ENCODE measurements around the gene YARS1.

DNA sequence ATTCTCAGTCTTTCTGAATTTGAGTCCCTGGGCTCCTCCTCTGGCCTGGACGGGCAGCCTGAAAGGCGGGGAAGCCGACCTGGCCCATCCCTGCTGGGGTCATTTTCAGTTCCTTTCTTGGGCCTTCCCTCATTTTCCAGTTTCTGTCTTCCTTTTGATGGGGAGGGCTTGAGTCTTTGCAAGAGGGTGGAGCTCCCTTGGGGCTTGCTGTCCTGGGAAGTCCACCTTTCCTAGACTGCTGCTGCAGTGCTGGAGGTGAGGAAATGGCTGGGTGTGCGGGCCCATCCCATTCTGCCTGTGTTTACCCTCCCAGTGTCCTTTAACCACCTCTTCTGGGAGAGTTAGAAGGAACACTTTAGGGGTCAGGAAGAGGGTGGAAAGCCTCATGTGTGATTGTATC lies 74.2 kb downstream of the YARS1 start:
- TF ChIP-seq, protein P1, sequence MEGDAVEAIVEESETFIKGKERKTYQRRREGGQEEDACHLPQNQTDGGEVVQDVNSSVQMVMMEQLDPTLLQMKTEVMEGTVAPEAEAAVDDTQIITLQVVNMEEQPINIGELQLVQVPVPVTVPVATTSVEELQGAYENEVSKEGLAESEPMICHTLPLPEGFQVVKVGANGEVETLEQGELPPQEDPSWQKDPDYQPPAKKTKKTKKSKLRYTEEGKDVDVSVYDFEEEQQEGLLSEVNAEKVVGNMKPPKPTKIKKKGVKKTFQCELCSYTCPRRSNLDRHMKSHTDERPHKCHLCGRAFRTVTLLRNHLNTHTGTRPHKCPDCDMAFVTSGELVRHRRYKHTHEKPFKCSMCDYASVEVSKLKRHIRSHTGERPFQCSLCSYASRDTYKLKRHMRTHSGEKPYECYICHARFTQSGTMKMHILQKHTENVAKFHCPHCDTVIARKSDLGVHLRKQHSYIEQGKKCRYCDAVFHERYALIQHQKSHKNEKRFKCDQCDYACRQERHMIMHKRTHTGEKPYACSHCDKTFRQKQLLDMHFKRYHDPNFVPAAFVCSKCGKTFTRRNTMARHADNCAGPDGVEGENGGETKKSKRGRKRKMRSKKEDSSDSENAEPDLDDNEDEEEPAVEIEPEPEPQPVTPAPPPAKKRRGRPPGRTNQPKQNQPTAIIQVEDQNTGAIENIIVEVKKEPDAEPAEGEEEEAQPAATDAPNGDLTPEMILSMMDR (IDR thresholded peaks at IDR 0.05), result no peak
- peak in 1 of 4 donors; percentile 24 for TF ChIP-seq POLR2A (IDR thresholded peaks at IDR 0.05)
